Lower leg skin (tissue), 4 donors: ENCODE data around the gene PITPNM3. TPM values are rescaled to one million over a fixed set of nuclear protein-coding genes. Genes with fewer than 3 reads are reported as not detected.
"Not testable (repeated sequence)": the region's sequence is repeated elsewhere in the genome, so short reads cannot be mapped to it uniquely, and the experiment has no call there.

ENCODE experiments used
- DNase-seq, 2 donors: peaks; one replicate each; pipeline ENCODE4 v3.0.0-alpha.2; 2019; ENCODE audit warnings: low spot score in 2 of 2
- H3K4me3 ChIP-seq: fragments of 200-600 bp; sonication (generic); 2 replicates; pipeline ENCODE4 v1.5.1; 2017; ENCODE audit warnings: mild to moderate bottlenecking, low read depth; ENCODE audit not compliant: poor library complexity, severe bottlenecking
- CTCF ChIP-seq, 3 donors: fragments of 450-650 bp; IDR thresholded peaks; one replicate each; pipeline ENCODE4 v1.5.1; 2016; ENCODE audit warnings: antibody characterized with exemption in 3 of 3, mild to moderate bottlenecking in 3 of 3, moderate library complexity in 2 of 3
- POLR2A ChIP-seq, 2 donors: fragments of 450-650 bp; IDR thresholded peaks; one replicate each; pipeline ENCODE4 v1.6.1; 2016 to 2017; ENCODE audit warnings: antibody characterized with exemption in 2 of 2, mild to moderate bottlenecking in 1 of 2, moderate library complexity in 1 of 2
- WGBS, 2 donors: methylation state at CpG; one replicate each; pipeline ENCODE4 v1.1.5; 2018; 5-methylcytosine and 5-hydroxymethylcytosine counted together
- intact Hi-C: fragments of 100-400 bp; cut with DNase I; formaldehyde crosslinking; loops from one replicate; pipeline ENCODE4 v1.15.0; 2023; ENCODE audit warnings: low total_unique reads
- total RNA-seq, 4 donors: library from RNA; depleted of rRNA; stranded (reverse); fragments of >200 nt; gene quantifications; one replicate each; pipeline ENCODE4 v1.1.0, GENCODE V29; 2016

The PITPNM3 gene
- total RNA-seq, 4 donors from 2014 or later = 11.9 to 19.5 (median 16.3) TPM

GRCh38 chr17:6577686-6578263 is 21.4 kb upstream of the PITPNM3 start:
- TF ChIP-seq CTCF (IDR thresholded peaks at IDR 0.05) = no peak
- TF ChIP-seq POLR2A (IDR thresholded peaks at IDR 0.05) = no peak

GRCh38 chr17:6576038-6576785 is 19.9 kb upstream of the PITPNM3 start:
- peak in 1 of 2 donors; percentile 78 for DNase-seq
- no peak overlapping the region for H3K4me3 ChIP-seq
- intact Hi-C loops = no loop called here
- WGBS, 2 donors = 81 to 88% methylated on average over 7 of the region's 7 CpGs
- no peak for TF ChIP-seq CTCF (IDR thresholded peaks at IDR 0.05)
- no peak for TF ChIP-seq POLR2A (IDR thresholded peaks at IDR 0.05)

More at GRCh38 chr17:6577686-6578263, 21.4 kb upstream of the PITPNM3 start:
- no peak overlapping the region for H3K4me3 ChIP-seq
- 46 to 71% methylated on average over 7 of the region's 7 CpGs for WGBS, 2 donors
- peak in 1 of 2 donors; percentile 61 for DNase-seq
- intact Hi-C loops = no loop called here

GRCh38 chr17:6575596-6575988 is 19.2 kb upstream of the PITPNM3 start:
- intact Hi-C loops = no loop called here
- H3K4me3 ChIP-seq = no peak overlapping the region
- no peak for DNase-seq
- WGBS, 2 donors = 72 to 78% methylated on average over 5 of the region's 5 CpGs
- TF ChIP-seq CTCF (IDR thresholded peaks at IDR 0.05) = no peak
- TF ChIP-seq POLR2A (IDR thresholded peaks at IDR 0.05) = no peak

GRCh38 chr17:6574687-6575595 is 18.6 kb upstream of the PITPNM3 start:
- no peak overlapping the region for H3K4me3 ChIP-seq
- intact Hi-C loops = no loop called here
- TF ChIP-seq CTCF (IDR thresholded peaks at IDR 0.05) (no peak), POLR2A (IDR thresholded peaks at IDR 0.05) (no peak)
- peak in 1 of 2 donors; percentile 86 for DNase-seq
- 43 to 44% methylated on average over 20 to 23 of the region's 23 CpGs for WGBS, 2 donors

- TF ChIP-seq POLR2A (IDR thresholded peaks at IDR 0.05) = no peak
- TF ChIP-seq CTCF (IDR thresholded peaks at IDR 0.05) = no peak
- DNase-seq = peak in 1 of 2 donors; percentile 71
- H3K4me3 ChIP-seq = no peak overlapping the region
- intact Hi-C loops = no loop called here
- 90 to 93% methylated on average over 13 of the region's 13 CpGs for WGBS, 2 donors
Observed at GRCh38 chr17:6573982-6574686, 17.8 kb upstream of the PITPNM3 start.

- WGBS, 2 donors = 95 to 96% methylated on average over 6 of the region's 6 CpGs
- H3K4me3 ChIP-seq, DNase-seq, intact Hi-C loops: not testable (repeated sequence)
Observed at GRCh38 chr17:6573495-6573894, 17.1 kb upstream of the PITPNM3 start.
